Gastrocnemius medialis (tissue), 4 donors: ENCODE data around the gene SPACA6.

ENCODE experiments used
- CTCF ChIP-seq, 5 experiments: fragments of 450-650 bp in 3 of 5; fragments of 200-600 bp in 2 of 5; sonication (generic) in 2 of 5; IDR thresholded peaks in 4 of 5; conservative IDR thresholded peaks in 1 of 5; 1 replicate in 4 of 5; 2 replicates in 1 of 5; pipeline ENCODE4 v1.5.1; 2016 to 2019; ENCODE audit warnings: antibody characterized with exemption in 5 of 5, mild to moderate bottlenecking in 3 of 5, moderate library complexity in 3 of 5
- POLR2A ChIP-seq, 2 donors: fragments of 450-650 bp; IDR thresholded peaks; one replicate each; pipeline ENCODE4 v1.6.1; 2017; ENCODE audit warnings: antibody characterized with exemption in 2 of 2, mild to moderate bottlenecking in 2 of 2, moderate library complexity in 2 of 2

DNA sequence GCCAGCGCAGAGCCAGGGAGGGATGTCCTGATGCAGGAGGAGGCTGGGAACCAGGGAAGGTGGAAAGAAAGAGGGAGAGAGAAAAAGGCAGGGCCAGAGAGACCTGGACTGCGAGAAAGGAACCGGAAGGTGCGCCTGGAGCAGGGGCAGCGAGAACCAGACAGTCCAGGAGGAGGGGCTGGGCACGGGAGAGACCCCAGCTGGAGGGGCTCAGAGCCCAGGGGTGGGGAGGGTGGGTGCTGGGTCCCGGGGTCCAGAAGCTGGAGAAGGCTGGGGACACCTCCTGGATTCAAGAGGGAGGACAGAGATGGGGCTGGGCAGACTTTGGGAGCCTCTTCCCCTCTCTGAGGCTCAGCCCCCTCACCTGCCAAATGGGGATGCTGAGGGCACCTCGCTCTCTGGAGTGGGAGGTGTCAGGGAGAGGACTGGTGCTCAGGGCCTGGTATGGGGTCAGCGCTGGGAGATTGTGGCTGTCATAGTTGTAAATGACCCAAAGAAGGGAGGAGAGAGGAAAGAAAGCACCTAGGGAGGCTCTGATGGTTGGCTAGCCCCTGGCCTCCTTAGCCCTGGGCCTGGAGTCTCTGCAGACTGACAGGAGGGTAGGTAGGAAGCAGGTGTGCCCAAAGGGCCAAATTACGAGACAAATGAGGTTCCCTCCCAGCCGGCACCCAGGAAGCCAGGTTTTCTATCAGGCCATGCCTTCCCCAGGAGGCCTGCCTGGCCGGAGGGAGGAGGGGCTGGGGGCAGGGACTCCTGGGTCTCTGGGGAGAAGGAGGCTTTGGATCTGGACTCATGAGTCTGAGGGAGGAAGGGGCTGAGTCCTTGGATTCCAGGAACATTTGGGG lies 1.3 kb upstream of the SPACA6 start:
- TF ChIP-seq CTCF (IDR thresholded peaks at IDR 0.05 in 4 of 5, conservative IDR thresholded peaks at IDR 0.05 in 1 of 5) (no peak), POLR2A (IDR thresholded peaks at IDR 0.05) (no peak)
